PC-9 (cell line): Measurements from ENCODE around the gene GDPGP1. TPM values are rescaled to one million over a fixed set of nuclear protein-coding genes. Genes with fewer than 3 reads are reported as not detected.

Experiments used
- BruUV-seq: library from RNA; stranded (reverse); fragments of 400-500 nt; replicated peaks from 2 replicates; lab custom pipeline; 2021; lab: Mats Ljungman, UMichigan
- CTCF ChIA-PET: fragments of 300-600 bp; sonication (Branson Sonifier 250); formaldehyde crosslinking; loops from one replicate; lab custom pipeline; 2022; ENCODE audit warnings: antibody characterized with exemption; lab: Charles Lee
- POLR2A ChIA-PET: fragments of 300-600 bp; sonication (Branson Sonifier 250); formaldehyde crosslinking; loops from one replicate; lab custom pipeline; 2022; ENCODE audit warnings: antibody characterized with exemption; ENCODE audit not compliant: unreplicated experiment; lab: Charles Lee
- DNase-seq, 2 experiments: peaks; one replicate each; pipeline versions ENCODE4 v3.0.0 to v3.0.0-alpha.2; 2015 to 2022; ENCODE audit warnings: mixed read lengths in 1 of 2
- H2AFZ ChIP-seq: fragments of 200-600 bp; sonication (generic); 2 replicates; pipeline ENCODE4 v1.8.1; 2017; ENCODE audit warnings: antibody characterized with exemption
- H3F3A ChIP-seq: fragments of 200-600 bp; sonication (generic); 2 replicates; pipeline ENCODE4 v1.8.1; 2017; ENCODE audit warnings: antibody characterized with exemption, mild to moderate bottlenecking, low read depth; ENCODE audit not compliant: insufficient read depth
- H3K27ac ChIP-seq: fragments of 200-600 bp; sonication (generic); 2 replicates; pipeline ENCODE4 v1.6.1; 2016; ENCODE audit warnings: mixed run types
- H3K27me3 ChIP-seq: fragments of 200-600 bp; sonication (generic); 2 replicates; pipeline ENCODE4 v1.6.1; 2016; ENCODE audit warnings: low read depth, mixed run types; ENCODE audit not compliant: insufficient read depth
- H3K36me3 ChIP-seq: fragments of 200-600 bp; sonication (generic); 2 replicates; pipeline ENCODE4 v1.6.1; 2016; ENCODE audit warnings: low read depth, mixed run types
- H3K4me1 ChIP-seq: fragments of 200-600 bp; sonication (generic); replicated peaks from 2 replicates; pipeline ENCODE4 v1.6.1; 2016; ENCODE audit warnings: mixed run types; ENCODE audit not compliant: insufficient read depth
- H3K4me2 ChIP-seq: fragments of 200-600 bp; sonication (generic); 2 replicates; pipeline ENCODE4 v1.6.1; 2017; ENCODE audit warnings: mixed run types
- H3K4me3 ChIP-seq: fragments of 200-600 bp; sonication (generic); 2 replicates; pipeline ENCODE4 v1.6.1; 2016; ENCODE audit warnings: mixed run types
- H3K79me2 ChIP-seq: fragments of 200-600 bp; sonication (generic); 2 replicates; pipeline ENCODE4 v1.6.1; 2017; ENCODE audit warnings: low read depth, mixed run types
- H3K9me2 ChIP-seq: fragments of 200-600 bp; sonication (generic); 2 replicates; pipeline ENCODE4 v1.8.1; 2017; ENCODE audit warnings: mild to moderate bottlenecking; ENCODE audit not compliant: insufficient read depth
- H3K9me3 ChIP-seq: fragments of 200-600 bp; sonication (generic); 2 replicates; pipeline ENCODE4 v1.8.1; 2016; ENCODE audit warnings: low read depth; ENCODE audit not compliant: insufficient read depth
- H4K20me1 ChIP-seq: fragments of 200-600 bp; sonication (generic); 2 replicates; pipeline ENCODE4 v1.8.1; 2017; ENCODE audit not compliant: insufficient read depth
- EZH2 ChIP-seq: fragments of 200-600 bp; sonication (generic); IDR thresholded peaks from 2 replicates; pipeline ENCODE4 v1.8.0; 2017; ENCODE audit warnings: antibody characterized with exemption, low read depth
- intact Hi-C: fragments of 100-400 bp; cut with micrococcal nuclease; formaldehyde crosslinking; loops from one replicate; pipeline ENCODE4 v1.10.0; 2022; ENCODE audit not compliant: unreplicated experiment
- total RNA-seq: library from RNA; stranded (reverse); gene quantifications from 2 replicates; pipeline ENCODE4 v1.2.3, GENCODE V29; 2021
- TF ChIP-seq, protein P1 (sequence below): fragments of 200-600 bp; sonication (generic); conservative IDR thresholded peaks from 2 replicates; pipeline ENCODE4 v1.6.1; 2017; ENCODE audit warnings: mixed run types, antibody characterized with exemption, mild to moderate bottlenecking, moderate library complexity

Gene GDPGP1
- total RNA-seq, 1 experiment from 2014 or later: 7.6 TPM

DNA sequence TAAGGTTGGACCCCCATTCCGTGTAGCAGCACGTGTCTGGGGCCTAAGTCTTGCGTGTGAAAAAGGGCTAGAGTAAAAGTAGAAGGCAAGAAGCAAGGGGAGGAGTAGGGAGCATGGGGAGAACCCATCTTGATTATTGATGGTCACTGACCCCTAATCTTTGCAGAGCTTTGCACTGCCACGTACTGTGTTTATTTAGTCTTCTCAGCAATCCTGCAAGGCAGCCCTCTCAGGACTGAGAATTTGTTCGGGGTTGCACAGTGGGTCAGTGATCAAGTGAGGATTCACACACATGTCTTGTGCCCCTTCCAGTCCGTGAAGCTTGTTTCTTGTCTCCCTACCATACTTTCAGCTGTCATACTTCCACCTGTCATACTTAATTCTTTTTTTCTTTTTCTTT lies 25.7 kb upstream of the GDPGP1 start:
- Histone ChIP-seq H3K27ac (peak overlapping the region; percentile 43; the same call in 1 of the 2 replicates), H3K4me1 (peaks cover 99% of the 10 kb centered on the region), H3K4me3 (no peak overlapping the region), H3K27me3 (no peaks in the 10 kb centered on the region), H3K79me2 (peaks cover 86% of the 10 kb centered on the region), H3K36me3 (peaks cover 57% of the 10 kb centered on the region), H3K9me3 (no peaks in the 10 kb centered on the region), H2AFZ (no peak overlapping the region), H3K4me2 (peak overlapping the region; percentile 31; the same call in 1 of the 2 replicates), H3K9me2 (no peaks in the 10 kb centered on the region), H3F3A (peaks cover 62% of the 10 kb centered on the region), H4K20me1 (no peaks in the 10 kb centered on the region; the same call in 1 of the 2 replicates)
- DNase-seq: no peak
- POLR2A ChIA-PET: no interaction called here
- no TSS peak for BruUV-seq
- CTCF ChIA-PET: interaction anchor here (0.6 kb wide), 1 partner anchor 9 kb away, joined by 3 read pairs; no protein-coding TSS in a partner anchor
- intact Hi-C loops: no loop called here
- TF ChIP-seq EZH2: no peak
- TF ChIP-seq, protein P1, sequence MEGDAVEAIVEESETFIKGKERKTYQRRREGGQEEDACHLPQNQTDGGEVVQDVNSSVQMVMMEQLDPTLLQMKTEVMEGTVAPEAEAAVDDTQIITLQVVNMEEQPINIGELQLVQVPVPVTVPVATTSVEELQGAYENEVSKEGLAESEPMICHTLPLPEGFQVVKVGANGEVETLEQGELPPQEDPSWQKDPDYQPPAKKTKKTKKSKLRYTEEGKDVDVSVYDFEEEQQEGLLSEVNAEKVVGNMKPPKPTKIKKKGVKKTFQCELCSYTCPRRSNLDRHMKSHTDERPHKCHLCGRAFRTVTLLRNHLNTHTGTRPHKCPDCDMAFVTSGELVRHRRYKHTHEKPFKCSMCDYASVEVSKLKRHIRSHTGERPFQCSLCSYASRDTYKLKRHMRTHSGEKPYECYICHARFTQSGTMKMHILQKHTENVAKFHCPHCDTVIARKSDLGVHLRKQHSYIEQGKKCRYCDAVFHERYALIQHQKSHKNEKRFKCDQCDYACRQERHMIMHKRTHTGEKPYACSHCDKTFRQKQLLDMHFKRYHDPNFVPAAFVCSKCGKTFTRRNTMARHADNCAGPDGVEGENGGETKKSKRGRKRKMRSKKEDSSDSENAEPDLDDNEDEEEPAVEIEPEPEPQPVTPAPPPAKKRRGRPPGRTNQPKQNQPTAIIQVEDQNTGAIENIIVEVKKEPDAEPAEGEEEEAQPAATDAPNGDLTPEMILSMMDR: no peak

DNA sequence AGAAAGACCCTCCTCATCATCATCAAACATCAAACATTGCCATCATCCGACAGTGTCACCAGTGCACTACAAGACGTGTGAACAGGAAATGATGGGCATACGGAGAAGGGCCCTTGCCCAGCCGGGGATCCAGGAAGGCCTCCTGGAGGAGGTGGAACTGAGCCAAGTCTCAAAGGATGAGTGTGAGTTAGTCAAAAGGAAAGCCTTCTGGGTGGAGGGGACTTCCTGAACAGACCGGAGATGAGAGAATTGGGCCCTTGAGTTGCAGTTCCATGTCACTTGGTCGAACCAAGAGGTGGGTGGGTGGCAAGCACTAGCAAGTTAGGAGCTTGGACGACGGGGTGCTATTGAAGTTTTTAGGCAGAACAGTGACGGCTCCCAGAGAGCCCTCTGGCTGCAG lies 24.4 kb upstream of the GDPGP1 start:
- H3K79me2 ChIP-seq: peaks cover 85% of the 10 kb centered on the region
- H3K4me2 ChIP-seq: peak overlapping the region; percentile 88
- BruUV-seq: no TSS peak

DNA sequence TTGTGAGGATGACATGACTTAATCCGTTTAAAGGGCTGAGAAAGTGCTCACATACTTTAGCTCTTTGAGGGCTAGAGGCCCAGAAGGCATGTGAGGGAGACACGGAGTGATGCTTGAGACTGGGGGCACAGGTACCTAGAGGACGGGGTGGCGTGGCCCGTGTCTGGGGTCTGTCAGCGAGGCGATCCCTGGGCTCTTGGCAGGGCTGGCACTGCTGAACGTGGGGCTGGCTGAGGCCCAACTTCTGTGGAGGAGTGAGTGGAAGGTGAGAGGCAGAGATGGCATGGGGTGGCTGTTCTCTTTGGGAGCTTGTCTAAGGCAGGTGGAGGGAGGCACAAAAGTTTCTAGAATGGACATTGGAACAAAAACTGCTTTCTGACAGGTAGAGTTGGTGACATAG lies 23.4 kb upstream of the GDPGP1 start:
- Histone ChIP-seq H3K4me2 (peak overlapping the region; percentile 88), H3F3A (peaks cover 81% of the 10 kb centered on the region), H3K9me3 (no peaks in the 10 kb centered on the region), H3K9me2 (no peaks in the 10 kb centered on the region), H4K20me1 (no peaks in the 10 kb centered on the region), H3K27ac (peak overlapping the region; percentile 99), H3K27me3 (no peaks in the 10 kb centered on the region), H3K36me3 (peaks cover 51% of the 10 kb centered on the region), H3K79me2 (peaks cover 85% of the 10 kb centered on the region), H2AFZ (no peak overlapping the region), H3K4me3 (peak overlapping the region; percentile 51; the same call in 1 of the 2 replicates), H3K4me1 (peaks cover 98% of the 10 kb centered on the region)
- ChIA-PET POLR2A (no interaction called here), CTCF (no interaction called here)
- no TSS peak for BruUV-seq
- intact Hi-C loops: loop anchor here (5.0 kb wide), 1 partner anchor 108 kb away; the partner anchor contains the start of gene IDH2
- no peak for DNase-seq
- no peak for TF ChIP-seq EZH2
- TF ChIP-seq, protein P1: no peak

More for the DNA sequence above, 24.4 kb upstream of the GDPGP1 start:
- intact Hi-C loops: no loop called here
- H3K9me3 ChIP-seq: no peaks in the 10 kb centered on the region
- DNase-seq: no peak
- H3K4me3 ChIP-seq: no peak overlapping the region
- H3K27ac ChIP-seq: peak overlapping the region; percentile 99
- TF ChIP-seq EZH2: no peak
- TF ChIP-seq, protein P1: no peak
- ChIA-PET POLR2A (no interaction called here), CTCF (no interaction called here)
- no peaks in the 10 kb centered on the region for H3K9me2 ChIP-seq
- H3K4me1 ChIP-seq: peaks cover 99% of the 10 kb centered on the region
- no peaks in the 10 kb centered on the region; the same call in 1 of the 2 replicates for H4K20me1 ChIP-seq
- peaks cover 72% of the 10 kb centered on the region for H3F3A ChIP-seq
- H2AFZ ChIP-seq: no peak overlapping the region
- H3K36me3 ChIP-seq: peaks cover 45% of the 10 kb centered on the region
- no peaks in the 10 kb centered on the region for H3K27me3 ChIP-seq
